ENCODE measurements around the gene KNDC1.

The KNDC1 gene

DNA sequence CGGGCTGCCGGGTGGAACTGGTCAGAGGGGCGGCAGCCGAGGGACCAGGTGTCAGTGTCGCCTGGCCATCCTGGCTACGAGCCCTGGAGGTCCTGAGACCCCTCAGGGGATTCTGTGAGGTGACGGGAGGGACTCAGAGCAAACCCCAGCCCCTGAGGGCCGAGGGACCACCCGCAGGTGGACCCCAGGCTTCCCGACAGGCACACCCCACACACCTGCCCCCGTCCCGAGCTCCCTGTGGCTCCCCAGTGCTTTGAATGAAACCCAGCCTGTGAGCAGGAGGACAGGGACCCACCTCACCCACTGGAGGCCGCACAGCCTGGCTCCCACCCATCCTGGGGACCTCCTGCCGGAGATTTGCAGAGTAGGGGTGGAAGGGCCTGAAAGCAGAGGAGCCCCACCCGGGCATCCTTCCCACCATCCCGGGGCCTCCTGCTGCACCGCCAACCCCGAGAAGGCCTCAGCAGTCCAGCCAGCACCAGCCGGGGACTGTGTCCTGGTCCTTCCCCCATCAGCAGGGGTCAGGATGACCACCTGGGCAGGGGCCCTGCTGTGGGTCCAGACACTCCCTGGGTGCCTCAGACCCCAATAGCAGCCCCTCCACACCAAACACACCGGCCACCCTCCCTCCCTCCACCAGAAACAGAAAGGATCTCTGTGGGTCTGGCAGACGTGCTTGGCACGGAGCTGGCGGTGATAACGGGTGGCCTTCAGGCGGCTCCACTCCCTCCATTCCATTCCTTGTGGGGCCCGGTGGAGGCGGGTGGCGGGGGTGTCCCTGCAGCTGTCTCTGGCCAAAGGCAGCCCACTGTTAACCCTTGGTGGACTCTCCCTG, 91.6 kb downstream of the KNDC1 start:
- DNase-seq (ENCODE audit: extremely low spot score) = no peak
- POLR2A ChIA-PET = no interaction called here
- CTCF ChIA-PET = no interaction called here
- TF ChIP-seq, protein P1, sequence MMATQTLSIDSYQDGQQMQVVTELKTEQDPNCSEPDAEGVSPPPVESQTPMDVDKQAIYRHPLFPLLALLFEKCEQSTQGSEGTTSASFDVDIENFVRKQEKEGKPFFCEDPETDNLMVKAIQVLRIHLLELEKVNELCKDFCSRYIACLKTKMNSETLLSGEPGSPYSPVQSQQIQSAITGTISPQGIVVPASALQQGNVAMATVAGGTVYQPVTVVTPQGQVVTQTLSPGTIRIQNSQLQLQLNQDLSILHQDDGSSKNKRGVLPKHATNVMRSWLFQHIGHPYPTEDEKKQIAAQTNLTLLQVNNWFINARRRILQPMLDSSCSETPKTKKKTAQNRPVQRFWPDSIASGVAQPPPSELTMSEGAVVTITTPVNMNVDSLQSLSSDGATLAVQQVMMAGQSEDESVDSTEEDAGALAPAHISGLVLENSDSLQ (IDR thresholded peaks at IDR 0.05) = no peak
- TF ChIP-seq CTBP1 (IDR thresholded peaks at IDR 0.05; ENCODE audit: borderline replicate concordance) (no peak), SUZ12 (IDR thresholded peaks at IDR 0.05) (no peak), FOXA1 (IDR thresholded peaks at IDR 0.05) (no peak), LEF1 (IDR thresholded peaks at IDR 0.05; ENCODE audit: borderline replicate concordance) (no peak), SP1 (IDR thresholded peaks at IDR 0.05) (no peak), FOXK2 (IDR thresholded peaks at IDR 0.05) (no peak), ZNF384 (IDR thresholded peaks at IDR 0.05) (no peak), ELF4 (IDR thresholded peaks at IDR 0.05) (no peak), BHLHE40 (IDR thresholded peaks at IDR 0.05; ENCODE audit: borderline replicate concordance) (no peak), L3MBTL2 (conservative IDR thresholded peaks at IDR 0.05) (no peak), HDGF (IDR thresholded peaks at IDR 0.05; ENCODE audit: borderline replicate concordance) (no peak), FOXM1 (IDR thresholded peaks at IDR 0.05; ENCODE audit: borderline replicate concordance) (no peak), ARNT (IDR thresholded peaks at IDR 0.05) (no peak)

DNA sequence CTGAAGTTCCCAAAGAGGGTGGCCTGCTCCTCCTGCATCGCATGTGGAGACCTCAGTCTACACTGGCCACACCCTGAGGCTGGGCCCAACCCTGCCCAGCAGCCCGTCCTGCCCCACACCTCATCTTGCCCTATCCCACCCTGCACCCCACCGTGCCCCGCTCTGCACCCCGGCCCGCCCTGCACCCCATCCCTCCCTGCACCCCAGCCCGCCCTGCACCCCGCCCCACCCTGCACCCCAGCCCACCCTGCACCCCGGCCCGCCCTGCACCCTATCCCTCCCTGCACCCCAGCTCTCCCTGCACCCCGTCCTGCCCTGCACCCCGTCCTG, 92.2 kb downstream of the KNDC1 start:
- no peak for DNase-seq (ENCODE audit: extremely low spot score)
- ChIA-PET CTCF (no interaction called here), POLR2A (no interaction called here)
- TF ChIP-seq FOXK2 (IDR thresholded peaks at IDR 0.05) (no peak), ZNF384 (IDR thresholded peaks at IDR 0.05) (no peak), L3MBTL2 (conservative IDR thresholded peaks at IDR 0.05) (no peak), NFRKB (IDR thresholded peaks at IDR 0.05) (no peak), ARNT (IDR thresholded peaks at IDR 0.05) (no peak), LEF1 (IDR thresholded peaks at IDR 0.05; ENCODE audit: borderline replicate concordance) (no peak), FOXA1 (IDR thresholded peaks at IDR 0.05) (no peak), SP1 (IDR thresholded peaks at IDR 0.05) (no peak), HDGF (IDR thresholded peaks at IDR 0.05; ENCODE audit: borderline replicate concordance) (no peak)

DNA sequence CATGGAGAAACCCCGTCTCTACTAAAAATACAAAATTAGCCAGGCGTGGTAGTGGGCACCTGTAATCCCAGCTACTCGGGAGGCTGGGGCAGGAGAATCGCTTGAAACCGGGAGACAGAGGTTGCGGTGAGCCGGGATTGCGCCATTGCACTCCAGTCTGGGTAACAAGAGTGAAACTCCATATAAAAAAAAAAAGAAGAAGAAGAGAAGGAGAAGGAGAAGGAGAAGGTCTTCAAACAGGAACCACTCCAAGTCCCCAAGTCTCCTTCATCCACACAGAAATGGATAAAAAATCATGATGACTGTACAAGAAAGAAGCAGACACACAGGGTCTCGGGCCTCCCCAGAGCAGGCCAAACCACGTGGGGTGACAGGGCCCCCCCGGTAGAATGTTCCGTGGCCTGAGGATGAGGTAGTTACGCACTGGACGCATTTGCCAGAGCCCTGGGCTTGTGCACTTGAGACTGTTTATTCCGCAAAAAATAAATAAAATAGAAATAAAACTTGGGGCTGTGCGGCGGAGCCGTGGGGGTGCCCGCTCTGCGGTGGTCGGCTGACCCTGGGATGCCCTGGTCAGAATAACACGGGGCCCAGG, 93.4 kb downstream of the KNDC1 start:
- ChIA-PET CTCF (no interaction called here), POLR2A (no interaction called here)
- no peak for DNase-seq (ENCODE audit: extremely low spot score)
- TF ChIP-seq CTBP1 (IDR thresholded peaks at IDR 0.05; ENCODE audit: borderline replicate concordance) (no peak), FOXK2 (IDR thresholded peaks at IDR 0.05) (no peak), NFRKB (IDR thresholded peaks at IDR 0.05) (no peak), L3MBTL2 (conservative IDR thresholded peaks at IDR 0.05) (no peak), SP1 (IDR thresholded peaks at IDR 0.05) (no peak), ARNT (IDR thresholded peaks at IDR 0.05) (no peak), FOXM1 (IDR thresholded peaks at IDR 0.05; ENCODE audit: borderline replicate concordance) (no peak), SUZ12 (IDR thresholded peaks at IDR 0.05) (no peak), ZNF384 (IDR thresholded peaks at IDR 0.05) (no peak), FOXA1 (IDR thresholded peaks at IDR 0.05) (no peak), ELF4 (IDR thresholded peaks at IDR 0.05) (no peak), LEF1 (IDR thresholded peaks at IDR 0.05; ENCODE audit: borderline replicate concordance) (no peak), BHLHE40 (IDR thresholded peaks at IDR 0.05; ENCODE audit: borderline replicate concordance) (no peak), TARDBP (IDR thresholded peaks at IDR 0.05) (no peak), HDGF (IDR thresholded peaks at IDR 0.05; ENCODE audit: borderline replicate concordance) (no peak)
- TF ChIP-seq, protein P1 (IDR thresholded peaks at IDR 0.05) = no peak

DNA sequence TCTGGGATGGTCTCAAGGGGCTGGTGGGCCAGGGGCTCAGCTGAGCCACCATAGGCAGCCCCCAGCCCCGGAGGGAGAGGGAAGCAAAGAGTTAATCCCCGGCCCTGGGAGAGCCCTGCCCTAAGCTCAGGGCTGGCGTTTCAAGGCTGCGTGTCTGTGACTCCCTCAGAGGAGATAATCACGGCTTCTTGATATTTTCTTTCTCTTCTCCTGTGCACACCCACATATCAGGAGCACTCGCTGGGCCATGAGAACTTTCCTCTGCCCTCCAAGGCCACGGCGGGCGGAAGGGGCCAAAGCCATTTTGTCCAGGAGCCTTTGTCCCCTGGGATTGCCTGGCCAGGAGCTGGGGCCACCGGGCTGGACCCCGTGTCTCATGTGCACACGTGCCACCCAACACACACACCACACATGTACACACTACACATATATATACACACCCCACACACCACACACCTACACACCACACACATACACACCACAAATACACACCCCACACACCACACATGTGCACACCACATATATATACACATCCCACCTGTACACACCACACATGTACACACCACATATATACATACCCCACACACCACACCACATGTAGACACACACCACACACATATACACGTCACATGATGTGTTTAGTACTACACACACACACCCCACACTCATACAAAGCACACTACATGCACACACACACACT, 94.6 kb downstream of the KNDC1 start:
- TF ChIP-seq L3MBTL2 (conservative IDR thresholded peaks at IDR 0.05) (no peak), BHLHE40 (IDR thresholded peaks at IDR 0.05; ENCODE audit: borderline replicate concordance) (no peak), NFRKB (IDR thresholded peaks at IDR 0.05) (no peak), LEF1 (IDR thresholded peaks at IDR 0.05; ENCODE audit: borderline replicate concordance) (no peak), FOXA1 (IDR thresholded peaks at IDR 0.05) (no peak), HDGF (IDR thresholded peaks at IDR 0.05; ENCODE audit: borderline replicate concordance) (no peak), ZNF384 (IDR thresholded peaks at IDR 0.05) (no peak), SUZ12 (IDR thresholded peaks at IDR 0.05) (no peak), TARDBP (IDR thresholded peaks at IDR 0.05) (no peak), ARNT (IDR thresholded peaks at IDR 0.05) (no peak), FOXK2 (IDR thresholded peaks at IDR 0.05) (no peak), ELF4 (IDR thresholded peaks at IDR 0.05) (no peak), CTBP1 (IDR thresholded peaks at IDR 0.05; ENCODE audit: borderline replicate concordance) (no peak), FOXM1 (IDR thresholded peaks at IDR 0.05; ENCODE audit: borderline replicate concordance) (no peak), SP1 (IDR thresholded peaks at IDR 0.05) (no peak)
- TF ChIP-seq, protein P1 (IDR thresholded peaks at IDR 0.05) = no peak
- DNase-seq (ENCODE audit: extremely low spot score) = no peak
- ChIA-PET POLR2A (no interaction called here), CTCF (no interaction called here)

DNA sequence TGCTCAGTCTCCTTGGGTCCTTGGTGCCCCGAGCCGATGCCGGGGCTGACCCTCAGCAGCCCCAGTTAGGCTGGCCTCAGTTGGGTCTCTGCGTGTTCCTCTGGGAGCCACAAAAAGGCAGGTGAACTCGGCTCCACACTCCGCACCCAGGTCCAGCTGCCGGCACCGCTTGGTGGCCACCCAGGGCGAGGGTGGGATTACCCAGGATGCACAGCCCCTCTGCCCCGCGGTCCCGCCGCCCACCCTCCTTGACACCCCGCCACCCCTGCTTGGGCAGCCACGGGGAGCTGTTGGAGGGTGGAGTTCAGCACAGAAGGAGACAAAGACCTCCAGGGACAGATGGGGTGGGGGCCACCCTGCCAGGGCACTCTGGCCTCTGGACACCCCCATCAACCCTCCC, 95.3 kb downstream of the KNDC1 start:
- POLR2A ChIA-PET = no interaction called here
- TF ChIP-seq HDGF (IDR thresholded peaks at IDR 0.05; ENCODE audit: borderline replicate concordance) (no peak), FOXK2 (IDR thresholded peaks at IDR 0.05) (no peak), BHLHE40 (IDR thresholded peaks at IDR 0.05; ENCODE audit: borderline replicate concordance) (no peak), L3MBTL2 (conservative IDR thresholded peaks at IDR 0.05) (no peak), SP1 (IDR thresholded peaks at IDR 0.05) (no peak), ELF4 (IDR thresholded peaks at IDR 0.05) (no peak), ARNT (IDR thresholded peaks at IDR 0.05) (no peak), SUZ12 (IDR thresholded peaks at IDR 0.05) (no peak), ZNF384 (IDR thresholded peaks at IDR 0.05) (no peak), CTBP1 (IDR thresholded peaks at IDR 0.05; ENCODE audit: borderline replicate concordance) (no peak), NFRKB (IDR thresholded peaks at IDR 0.05) (no peak), FOXA1 (IDR thresholded peaks at IDR 0.05) (no peak), LEF1 (IDR thresholded peaks at IDR 0.05; ENCODE audit: borderline replicate concordance) (no peak), TARDBP (IDR thresholded peaks at IDR 0.05) (no peak), FOXM1 (IDR thresholded peaks at IDR 0.05; ENCODE audit: borderline replicate concordance) (no peak)
- TF ChIP-seq, protein P1 (IDR thresholded peaks at IDR 0.05) = no peak
- DNase-seq (ENCODE audit: extremely low spot score) = no peak
- CTCF ChIA-PET = no interaction called here

Data from HEK293T (cell line).